ELF-1 (cell line): Measurements from ENCODE around the gene CAVIN1.
A peak's percentile ranks its signal among the peaks of the same experiment; 100 is the strongest.
"Not testable (repeated sequence)": the region's sequence is repeated elsewhere in the genome, so short reads cannot be mapped to it uniquely, and the experiment has no call there.

Experiments used
- DNase-seq: peaks from one replicate; pipeline ENCODE4 v3.0.0-alpha.2; 2016; ENCODE audit warnings: low read depth, low spot score

CAVIN1 gene

DNA sequence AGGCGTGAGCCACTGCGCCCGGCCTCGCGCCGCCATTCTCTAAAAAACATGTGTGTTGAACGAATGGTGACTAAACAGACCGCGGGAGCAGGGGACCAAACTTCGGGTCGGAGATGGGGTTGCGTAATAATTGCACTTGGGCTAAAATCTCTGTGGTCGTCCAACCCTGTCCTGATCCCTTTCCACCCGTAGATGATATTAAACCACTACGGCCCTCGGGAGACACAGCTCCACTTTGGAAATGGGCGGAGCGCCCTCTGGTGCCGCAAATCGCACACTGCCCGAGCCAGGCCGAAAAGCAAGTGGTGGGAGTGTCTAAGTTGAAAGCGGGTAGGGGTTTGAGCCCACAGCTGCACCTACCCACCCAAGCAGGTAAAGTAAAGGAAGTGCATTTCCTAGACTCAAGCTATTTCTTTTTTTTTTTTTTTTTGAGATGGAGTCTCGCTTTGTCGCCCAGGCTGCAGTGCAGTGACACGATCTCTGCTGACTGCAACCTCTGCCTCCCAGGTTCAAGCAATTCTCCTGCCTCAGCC lies 17.0 kb downstream of the CAVIN1 start:
- peak; percentile 86 for DNase-seq

DNA sequence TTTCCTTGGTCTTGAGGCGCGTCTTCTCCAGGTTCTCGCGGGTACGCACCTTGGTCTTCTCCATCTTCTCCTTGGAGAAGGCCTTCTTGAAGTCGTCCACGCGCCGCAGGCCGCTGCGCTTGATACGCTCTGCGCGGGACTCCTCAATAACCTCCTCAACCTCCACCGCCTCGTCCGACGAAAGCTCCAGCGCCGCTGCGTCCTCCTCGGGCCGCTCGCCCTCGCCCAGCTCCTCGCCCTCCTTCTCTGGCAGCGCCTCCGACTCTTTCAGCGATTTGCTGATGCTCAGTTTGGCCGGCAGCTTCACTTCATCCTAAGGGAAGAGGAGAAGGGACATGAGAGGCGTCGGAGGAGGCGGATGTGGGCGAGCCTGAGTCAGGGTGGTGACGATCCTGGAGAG lies 18.0 kb downstream of the CAVIN1 start:
- no peak for DNase-seq

DNA sequence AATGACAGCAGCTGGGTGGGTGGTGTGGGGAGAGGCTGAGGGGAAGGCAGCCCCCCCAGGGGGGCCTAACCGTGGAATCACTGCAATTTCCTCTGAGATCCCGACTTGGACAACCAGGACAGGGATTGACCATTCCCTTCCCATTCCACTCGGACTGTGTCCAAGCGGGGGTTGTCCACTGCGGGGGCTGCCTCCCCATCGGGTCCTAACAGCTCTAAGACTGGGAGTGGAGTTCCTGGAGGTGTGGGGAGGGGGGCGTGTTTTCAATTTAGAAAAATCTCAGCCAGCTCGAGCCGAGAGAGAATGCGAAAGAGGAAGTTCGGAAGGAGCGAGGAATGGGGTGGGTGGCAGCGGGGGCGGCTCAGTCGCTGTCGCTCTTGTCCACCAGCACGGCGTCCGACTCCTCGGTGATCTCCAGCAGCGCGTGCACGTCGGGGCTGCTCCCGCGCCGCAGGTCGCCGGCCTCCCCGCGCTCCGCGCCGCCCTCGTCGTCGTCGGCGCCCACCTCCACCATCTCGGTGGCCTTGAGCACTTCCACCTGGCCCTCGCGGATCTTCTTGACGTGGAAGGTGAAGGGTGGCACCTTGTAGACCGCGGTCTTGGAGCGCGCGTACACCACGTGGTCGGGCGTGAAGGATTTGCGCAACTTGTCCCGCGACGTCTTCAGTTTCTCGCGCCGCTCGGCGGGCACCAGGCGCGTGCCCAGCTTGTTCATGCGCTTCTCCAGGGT lies 18.6 kb downstream of the CAVIN1 start:
- no peak for DNase-seq

DNA sequence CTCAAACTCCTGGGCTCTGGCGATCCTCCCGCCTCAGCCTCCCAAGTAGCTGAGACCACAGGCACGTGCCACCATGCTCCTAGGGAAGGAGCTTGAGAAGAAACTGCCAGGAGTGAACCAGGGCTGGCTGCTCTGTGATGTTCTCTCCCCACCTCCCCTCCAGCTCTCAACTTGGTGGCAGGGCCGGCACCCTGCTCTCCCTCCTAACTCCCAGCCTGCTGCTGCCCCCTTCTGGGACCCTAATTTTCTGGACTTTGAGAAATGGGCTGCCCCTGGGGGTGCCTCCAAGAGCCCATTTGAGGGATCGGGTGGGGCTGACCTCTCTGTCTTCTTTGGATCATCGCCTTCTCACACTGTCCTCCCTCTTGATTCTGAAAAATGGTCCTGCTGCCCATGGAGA lies 19.9 kb downstream of the CAVIN1 start:
- DNase-seq, result peak; percentile 64

DNA sequence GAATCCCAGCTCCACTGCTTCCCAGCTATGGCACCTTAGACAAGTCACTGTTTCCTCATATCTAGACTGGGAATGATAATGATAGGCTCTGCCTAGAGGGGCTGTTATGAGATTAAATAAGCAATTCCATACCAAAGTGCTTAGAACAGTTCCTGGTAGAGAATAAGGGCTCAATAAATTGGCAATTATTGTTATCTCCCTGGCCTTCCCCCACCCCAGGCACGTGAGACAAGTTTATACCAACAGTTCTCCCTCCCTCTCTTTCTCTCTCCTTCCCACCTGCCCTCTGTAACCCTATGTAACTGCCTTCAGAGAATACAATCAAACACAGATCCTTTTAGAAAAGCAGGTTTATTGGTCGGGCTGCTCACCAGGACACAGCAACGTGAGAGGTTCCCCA lies 20.9 kb downstream of the CAVIN1 start:
- DNase-seq, result no peak

DNA sequence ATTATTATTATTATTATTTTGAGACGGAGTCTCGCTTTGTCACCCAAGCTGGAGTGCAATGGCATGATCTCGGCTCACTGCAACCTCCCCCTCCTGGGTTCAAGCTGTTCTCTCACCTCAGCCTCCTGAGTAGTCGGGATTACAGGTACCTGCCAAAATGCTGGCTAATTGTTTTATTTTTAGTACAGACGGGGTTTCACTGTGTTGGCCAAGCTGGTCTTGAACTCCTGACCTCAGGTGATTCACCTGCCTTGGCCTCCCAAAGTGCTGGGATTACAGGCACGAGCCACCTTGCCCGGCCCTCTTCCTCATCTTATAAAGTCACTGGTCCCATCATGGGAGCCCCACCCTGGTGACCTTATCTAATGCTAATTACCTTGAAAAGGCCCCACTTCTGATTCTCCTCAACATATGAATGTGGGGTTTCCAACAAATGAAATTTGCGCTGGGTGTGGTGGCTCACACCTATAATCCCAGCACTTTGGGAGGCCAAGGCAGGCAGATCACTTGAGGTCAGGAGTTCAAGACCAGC lies 22.1 kb downstream of the CAVIN1 start:
- not testable (repeated sequence) for DNase-seq

DNA sequence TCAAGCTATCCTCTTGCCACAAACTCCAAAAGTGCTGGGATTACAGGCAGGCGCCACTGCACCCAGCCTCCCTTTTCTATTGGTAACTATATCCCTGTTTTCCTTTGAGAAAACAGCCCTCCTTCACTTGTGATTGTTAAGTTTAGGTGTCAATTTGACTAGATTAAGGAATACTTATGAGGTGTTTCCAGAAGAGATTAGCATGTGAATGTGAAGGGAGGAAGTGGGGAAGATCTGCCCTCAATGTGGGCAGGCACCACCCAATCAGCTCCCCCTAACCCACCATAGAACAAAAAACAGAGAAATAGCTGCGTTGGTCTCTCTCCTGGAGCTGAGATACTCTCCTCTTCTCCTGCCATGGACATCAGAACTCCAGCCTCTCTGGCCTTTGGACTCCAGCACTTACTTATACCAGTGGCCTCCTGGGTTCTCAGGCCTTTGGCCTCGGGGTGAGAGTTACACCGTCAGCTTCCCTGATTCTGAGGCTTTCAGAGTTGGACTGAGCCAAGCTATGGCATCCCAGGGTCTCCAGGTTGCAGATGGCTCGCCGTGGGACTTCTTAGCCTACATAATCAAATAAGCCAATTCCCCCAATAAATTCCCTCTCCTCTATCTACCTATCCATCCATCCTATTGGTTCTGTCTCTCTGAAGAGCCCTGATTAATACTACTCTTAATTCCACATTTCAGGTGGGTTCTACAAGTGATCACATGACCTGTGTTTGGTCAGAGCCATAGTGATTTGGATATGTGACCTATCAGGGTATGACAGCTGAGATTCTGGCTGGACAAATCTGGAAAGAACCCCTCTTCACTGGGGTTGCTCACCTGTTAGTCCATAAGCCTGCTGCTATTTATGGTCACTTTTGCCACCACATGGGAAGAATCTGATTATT lies 22.9 kb downstream of the CAVIN1 start:
- no peak for DNase-seq

DNA sequence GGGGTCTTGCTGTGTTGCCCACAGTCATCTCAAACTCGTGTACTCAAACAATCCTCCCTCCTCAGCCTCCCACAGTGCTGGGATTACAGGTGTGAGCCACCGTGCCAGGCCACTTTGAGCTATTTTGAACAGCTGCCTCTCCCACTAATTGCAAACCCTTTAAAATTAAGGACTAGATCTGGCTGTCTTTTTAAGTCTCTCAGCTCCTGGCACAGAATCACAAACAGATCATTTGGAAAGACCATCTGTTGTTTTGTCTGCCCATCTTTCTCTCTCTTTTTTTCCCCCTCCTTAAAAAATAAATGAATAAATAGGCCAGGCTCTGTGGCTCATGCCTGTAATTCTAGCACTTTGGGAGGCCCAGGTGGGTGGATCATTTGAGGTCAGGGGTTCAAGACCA lies 23.9 kb downstream of the CAVIN1 start:
- DNase-seq, result no peak

DNA sequence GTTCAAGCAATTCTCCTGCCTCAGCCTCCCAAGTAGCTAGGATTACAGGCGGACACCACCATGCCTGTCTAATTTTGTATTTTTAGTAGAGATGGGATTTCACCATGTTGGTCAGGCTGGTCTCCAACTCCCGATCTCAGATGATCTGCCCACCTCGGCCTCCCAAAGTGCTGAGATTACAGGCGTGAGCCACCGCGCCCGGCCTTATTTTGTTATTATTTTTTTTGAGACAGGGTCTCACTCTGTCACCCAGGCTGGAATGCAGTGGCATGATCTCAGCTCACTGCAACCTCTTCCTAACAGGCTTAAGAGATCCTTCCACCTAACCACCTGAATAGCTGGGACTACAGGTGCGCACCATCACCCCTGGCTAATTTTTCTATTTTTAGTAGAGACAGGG lies 27.5 kb downstream of the CAVIN1 start:
- DNase-seq, result not testable (repeated sequence)

DNA sequence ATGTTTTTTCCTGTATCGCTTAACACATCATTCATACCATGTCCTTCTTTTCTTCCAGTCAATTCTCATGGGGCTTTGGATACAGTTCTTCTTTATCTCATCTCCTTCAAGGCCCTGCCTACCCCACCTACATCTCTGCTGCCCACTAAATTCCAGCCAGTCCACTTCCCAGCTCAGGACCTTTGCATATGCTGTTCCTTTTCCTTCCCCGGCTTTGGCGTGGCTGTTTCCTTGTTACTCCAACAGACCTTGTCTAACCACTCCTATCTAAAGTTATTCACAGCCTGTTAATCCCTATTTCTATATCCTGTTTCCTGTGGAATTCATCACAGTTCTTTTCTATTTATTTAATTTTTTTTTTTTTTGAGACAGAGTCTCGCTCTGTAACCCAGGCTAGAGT lies 28.2 kb downstream of the CAVIN1 start:
- no peak for DNase-seq

DNA sequence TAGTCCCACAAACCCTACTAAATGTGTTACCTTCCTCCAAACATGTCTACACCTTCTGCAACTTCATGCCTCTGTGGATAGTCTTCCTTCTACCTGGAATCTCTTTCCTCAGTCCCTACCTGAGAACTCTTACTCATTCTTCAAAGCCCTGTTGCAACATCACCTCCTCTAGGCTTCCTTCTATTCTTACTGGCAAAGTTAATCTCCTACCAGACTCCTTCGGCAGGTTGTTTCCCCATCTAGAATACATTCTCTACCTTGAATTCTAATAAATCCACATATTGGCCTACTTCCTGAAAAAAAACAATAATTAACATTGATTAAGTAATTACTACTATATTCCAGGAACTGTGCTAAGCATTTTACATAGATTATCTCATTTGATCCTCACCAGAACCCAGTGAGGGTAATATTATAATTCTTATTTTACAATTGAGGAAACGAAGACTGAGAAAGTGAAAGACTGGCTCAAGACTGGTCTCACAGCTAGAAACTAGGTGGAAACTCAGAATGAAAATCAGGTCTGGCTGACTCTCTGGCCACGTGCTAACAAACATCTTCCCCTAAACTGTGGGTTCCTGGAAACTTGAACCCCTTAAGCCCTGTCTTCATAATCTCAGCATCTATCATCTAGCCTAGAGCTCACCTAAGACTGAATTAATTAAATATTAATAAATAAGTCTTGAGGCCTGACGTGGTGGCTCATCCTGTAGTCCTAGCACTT lies 30.2 kb downstream of the CAVIN1 start:
- no peak for DNase-seq

DNA sequence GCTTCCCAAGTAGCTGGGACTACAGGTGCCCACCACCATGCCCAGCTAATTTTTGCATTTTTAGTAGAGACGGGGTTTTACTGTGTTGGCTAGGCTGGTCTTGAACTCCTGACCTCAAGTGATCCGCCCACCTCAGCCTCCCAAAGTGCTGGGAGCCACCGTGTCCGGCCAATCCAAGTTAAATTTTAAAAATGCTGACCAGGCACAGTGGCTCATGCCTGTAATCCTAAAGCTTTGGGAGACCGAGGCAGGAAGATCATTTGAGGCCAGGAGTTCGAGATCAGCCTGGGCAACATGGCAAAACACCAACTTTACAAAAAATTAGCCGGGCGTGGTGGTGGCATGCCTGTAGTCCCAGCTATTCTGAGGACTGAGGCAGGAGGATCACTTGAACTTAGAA lies 31.6 kb downstream of the CAVIN1 start:
- DNase-seq, result not testable (repeated sequence)

DNA sequence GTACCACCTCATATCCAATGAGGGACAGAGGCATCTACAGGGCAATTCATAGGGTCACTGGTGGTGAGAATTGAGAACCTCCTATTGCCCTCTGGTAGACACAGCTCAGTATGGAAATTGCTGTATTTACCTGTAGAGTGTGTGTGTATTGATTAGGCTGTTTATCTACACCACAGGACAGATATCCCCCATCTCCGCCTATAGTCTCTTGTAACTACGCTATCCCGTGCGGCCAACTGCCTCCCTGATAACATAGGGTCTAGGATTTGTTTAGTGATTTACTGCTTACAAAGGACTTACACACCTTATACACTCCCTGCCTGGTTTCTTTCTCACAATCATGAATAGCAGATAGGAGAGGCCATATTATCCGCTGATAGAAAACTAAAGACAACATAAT lies 33.2 kb downstream of the CAVIN1 start:
- no peak for DNase-seq

DNA sequence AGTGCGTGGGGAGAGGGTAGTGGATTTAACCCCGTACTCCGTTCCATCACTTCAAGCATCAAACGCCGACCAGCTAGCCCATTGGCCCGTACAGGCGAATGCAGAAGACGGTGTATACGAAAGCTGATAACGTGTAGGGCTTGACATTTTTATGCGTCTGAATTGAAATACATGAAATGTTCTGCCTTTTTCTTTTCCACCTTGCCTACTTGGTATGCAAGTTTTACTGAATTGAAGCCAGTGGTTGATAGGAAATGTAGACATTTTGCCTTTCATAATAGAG lies 34.0 kb downstream of the CAVIN1 start:
- no peak for DNase-seq

DNA sequence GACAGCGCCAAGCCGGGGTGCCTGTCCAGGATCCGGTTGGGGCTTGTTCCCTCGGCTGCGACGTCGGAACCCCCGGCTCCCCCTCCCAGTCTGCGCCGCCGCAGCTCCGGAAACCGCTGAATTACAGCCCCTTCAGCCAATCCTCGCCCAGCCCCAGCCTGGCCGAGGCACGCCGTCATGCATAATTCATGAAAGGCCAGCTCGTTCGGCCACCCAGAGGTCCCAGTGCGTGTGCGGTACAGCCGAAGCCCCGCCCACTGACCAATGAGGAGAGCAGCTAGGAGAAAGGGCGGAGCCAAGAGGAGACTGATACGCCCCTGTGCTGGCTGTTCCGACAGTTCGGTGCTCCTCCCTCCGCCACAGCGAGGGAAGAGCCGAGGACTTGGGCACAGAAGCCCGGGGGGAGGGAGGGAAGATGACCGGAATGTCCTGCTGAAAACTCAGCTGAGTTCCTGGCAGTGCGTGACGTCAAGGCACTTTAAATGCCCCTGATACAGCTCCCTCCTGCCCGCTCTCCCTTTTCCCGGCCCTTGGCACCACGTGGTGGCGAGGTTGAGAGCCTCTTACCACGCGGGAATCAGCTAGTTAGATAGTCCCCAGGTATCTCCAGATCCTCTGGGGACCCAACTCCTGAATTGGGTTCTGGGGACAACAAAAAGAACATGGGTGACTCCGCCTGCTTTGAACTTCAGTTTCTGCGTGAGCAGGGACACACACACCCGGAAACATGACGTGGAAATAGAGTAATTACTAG lies 34.5 kb downstream of the CAVIN1 start, which contains the start of gene STAT3:
Gene STAT3, minus strand, starts transcription at position 62 of the 754 bp plus-strand sequence. CDS start 39,926 bp downstream, outside the sequence.
- DNase-seq, result peak; percentile 100

DNA sequence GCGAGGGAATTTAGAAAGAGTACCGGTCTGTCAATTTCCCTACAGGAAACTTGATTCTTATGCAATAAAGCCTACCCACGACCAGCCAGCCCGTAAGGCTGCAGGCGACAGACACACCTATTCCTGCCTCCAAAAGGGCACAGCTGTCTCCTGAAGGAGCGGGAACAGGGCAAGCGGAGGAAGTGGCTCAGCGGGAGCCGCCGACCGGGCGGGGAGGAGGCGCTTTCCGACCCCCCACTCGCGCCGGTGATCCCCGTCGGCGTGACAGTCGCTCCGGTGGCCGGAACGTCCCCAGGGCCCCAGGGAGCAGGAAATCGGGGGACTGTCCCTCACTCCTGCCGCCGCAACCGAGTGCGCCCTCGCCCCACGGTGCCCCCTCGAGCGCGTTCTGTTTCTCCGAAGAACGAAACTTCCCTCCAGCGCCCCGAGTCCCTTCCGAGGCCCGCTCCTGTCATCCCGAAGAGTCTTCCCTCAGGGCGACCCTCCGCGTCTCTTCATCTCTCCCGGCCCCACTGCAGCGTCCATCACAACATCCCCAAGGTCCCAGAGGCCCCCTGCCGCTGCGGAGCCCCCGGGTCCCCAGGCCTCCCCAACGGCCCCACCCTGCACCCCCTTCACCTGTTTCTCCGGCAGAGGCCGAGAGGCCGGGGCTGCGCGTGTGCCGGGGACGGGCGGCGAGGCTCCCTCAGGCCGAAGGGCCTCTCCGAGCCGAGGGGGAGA lies 35.2 kb downstream of the CAVIN1 start:
- peak; percentile 70 for DNase-seq

DNA sequence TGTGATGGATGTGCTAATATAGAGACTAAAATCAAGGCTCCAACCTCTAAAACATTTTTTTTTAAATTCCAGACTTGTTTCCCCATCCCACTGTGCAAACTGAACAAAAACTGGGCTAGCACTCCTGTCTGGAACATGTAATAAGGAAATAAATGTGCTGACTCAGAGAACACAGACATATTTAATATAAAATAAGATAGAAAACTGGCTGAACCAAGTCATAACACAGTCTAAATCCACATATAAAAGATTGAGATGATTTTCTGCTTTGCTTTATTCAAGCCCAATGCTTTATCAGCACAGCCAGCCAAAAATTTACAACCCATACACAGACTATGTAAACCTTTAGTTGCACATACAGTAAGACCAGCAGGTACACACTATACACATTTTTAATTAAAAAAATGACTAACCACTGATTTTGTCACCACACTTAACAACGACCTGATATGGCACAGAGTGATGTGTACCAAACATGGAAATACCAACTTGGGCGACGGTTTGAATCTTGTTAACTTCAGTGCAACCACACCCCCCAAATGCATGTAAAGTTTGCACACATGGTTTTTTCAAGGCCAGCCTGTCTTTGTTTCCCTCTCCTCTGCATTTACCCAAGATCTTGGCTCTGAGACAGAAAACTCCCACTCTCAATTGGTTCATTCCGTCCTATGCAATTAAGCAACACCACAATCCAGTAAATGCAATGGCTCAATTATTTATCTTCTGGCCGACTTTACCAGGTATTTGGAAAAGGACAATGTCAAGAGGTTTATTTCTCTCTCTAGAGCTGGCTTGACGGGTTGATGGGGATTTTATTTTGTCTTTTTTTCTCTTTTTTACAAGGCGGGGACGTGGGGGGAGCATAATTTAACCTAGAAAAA lies 36.0 kb downstream of the CAVIN1 start:
- no peak for DNase-seq

DNA sequence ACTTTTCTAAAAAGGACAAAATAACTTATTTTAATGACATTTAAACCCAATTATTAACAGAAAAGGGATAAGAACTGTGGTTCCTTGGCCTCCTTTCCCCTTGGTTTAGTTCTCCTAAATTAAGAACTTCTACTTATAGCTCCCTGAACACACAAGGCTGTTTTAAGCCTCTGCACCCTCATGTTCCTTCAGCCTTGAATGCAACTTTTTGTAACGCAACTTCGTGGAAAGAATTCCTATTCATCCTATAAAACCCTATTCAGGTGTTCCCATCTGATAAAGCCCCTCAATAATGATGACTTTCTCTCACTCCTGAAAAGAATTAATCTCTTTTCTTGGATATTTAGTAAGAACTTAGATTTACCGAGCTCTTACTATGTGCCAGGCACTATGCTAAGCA lies 41.2 kb downstream of the CAVIN1 start:
- DNase-seq, result no peak

DNA sequence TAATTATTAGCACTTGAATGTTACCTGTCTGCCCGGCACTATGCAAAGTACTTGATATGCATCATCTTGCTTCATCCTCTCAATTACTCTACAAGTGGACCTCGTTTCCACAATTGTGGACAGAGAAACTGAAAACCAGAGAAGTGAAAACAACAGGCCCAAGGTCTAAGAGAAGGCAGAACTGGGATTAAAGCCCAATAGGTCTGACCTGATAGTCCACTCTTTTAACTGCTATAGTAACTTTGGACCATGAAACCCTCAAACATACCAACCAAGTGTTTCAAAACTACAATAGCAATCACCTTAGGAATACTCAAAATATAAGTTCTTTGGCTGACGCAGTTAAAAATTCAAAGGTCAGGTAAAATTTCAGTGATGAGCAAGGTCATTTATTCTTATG lies 42.1 kb downstream of the CAVIN1 start:
- no peak for DNase-seq
